NCI-H187 (cell line): ENCODE measurements around the gene CBX3.
"Not testable (repeated sequence)": the region's sequence is repeated elsewhere in the genome, so short reads cannot be mapped to it uniquely, and the experiment has no call there.

Experiments
- DNase-seq, 2 experiments: peaks; one replicate each; lab custom pipeline; 2025; lab: John Stamatoyannopoulos, UW

Gene CBX3

DNA sequence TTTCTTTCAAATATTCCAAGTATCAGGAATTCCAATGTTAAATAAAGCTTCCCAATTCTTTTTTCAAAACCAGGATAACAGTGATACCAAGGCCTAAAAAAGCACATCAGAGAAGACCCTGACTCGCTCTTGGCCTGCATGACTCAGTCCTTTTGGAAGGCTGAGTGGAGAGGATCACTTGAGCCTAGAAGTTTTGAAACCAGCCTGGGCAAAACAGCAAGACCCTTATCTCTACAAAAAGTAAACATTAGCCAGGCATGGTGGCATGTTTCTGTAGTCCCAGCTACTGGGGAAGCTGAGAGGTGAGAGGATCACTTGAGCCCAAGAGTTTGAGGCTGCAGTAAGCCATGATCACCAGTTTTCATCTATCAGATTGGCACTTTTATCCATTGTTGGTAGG lies 30.9 kb upstream of the CBX3 start:
- no peak for DNase-seq

DNA sequence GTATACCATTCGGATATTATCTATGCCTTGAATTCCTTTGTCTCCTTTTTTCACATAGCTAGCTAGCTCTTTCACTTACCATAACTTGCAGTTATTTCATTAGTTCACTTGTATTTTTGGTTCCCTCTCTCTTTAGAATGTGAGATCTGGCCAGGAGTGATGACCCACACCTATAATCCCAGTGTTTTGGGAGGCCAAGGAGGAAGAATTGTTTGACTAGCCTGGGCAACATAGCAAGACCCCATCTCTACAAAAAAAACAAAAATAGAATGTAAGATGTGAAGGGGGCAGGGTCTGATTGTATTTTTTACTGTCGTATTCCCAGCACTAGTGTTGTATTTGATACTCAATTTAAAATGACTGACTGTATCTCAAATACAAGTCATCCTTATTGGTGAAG lies 29.9 kb upstream of the CBX3 start:
- no peak for DNase-seq

DNA sequence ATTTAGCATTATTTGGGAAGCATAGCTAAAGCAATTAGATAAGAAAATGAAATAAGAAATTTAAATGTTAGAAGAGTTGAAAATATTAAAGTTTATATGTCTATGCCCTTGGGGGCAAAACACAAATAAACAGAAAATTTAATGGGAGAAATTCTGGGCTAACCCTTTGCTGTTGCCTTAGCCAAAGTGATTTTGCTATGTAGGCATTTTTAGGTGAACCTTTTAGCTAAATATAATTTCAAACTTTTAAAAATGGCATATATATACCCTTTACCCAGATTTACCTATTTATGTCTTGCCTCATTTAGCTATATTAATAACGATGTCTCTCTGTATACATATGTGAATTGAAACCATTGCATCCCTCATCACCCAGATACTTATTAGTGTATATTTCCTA lies 29.5 kb upstream of the CBX3 start:
- no peak for DNase-seq

DNA sequence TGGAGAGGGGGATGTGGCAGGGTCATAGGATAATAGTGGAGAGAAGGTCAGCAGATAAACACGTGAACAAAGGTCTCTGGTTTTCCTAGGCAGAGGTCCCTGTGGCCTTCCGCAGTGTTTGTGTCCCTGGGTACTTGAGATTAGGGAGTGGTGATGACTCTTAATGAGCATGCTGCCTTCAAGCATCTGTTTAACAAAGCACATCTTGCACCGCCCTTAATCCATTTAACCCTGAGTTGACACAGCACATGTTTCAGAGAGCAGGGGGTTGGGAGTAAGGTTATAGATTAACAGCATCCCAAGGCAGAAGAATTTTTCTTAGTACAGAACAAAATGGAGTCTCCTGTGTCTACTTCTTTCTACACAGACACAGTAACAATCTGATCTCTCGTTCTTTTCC lies 25.6 kb upstream of the CBX3 start:
- not testable (repeated sequence) for DNase-seq

DNA sequence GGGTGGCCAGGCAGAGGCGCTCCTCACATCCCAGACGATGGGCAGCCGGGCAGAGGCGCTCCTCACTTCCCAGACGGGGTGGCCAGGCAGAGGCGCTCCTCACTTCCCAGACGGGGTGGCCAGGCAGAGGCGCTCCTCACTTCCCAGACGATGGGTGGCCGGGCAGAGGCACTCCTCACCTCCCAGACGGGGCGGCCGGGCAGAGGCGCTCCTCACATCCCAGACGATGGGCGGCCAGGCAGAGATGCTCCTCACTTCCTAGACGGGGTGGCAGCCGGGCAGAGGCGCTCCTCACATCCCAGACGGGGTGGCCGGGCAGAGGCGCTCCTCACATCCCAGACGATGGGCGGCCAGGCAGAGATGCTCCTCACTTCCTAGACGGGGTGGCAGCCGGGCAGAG lies 24.8 kb upstream of the CBX3 start:
- not testable (repeated sequence) for DNase-seq

DNA sequence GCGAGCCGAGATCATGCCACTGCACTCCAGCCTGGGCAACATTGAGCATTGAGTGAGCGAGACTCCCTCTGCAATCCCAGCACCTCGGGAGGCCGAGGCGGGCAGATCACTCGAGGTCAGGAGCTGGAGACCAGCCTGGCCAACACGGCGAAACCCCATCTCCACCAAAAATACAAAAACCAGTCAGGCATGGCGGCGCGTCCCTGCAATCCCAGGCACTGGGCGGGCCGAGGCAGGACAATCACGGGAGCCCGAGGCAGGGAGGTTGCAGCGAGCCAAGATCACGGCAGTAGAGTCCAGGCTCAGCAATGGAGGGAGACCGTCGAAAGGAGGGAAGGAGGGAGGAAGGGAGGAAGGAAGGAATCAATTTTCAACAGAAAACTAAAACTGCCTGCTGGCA lies 24.3 kb upstream of the CBX3 start:
- DNase-seq = not testable (repeated sequence)

DNA sequence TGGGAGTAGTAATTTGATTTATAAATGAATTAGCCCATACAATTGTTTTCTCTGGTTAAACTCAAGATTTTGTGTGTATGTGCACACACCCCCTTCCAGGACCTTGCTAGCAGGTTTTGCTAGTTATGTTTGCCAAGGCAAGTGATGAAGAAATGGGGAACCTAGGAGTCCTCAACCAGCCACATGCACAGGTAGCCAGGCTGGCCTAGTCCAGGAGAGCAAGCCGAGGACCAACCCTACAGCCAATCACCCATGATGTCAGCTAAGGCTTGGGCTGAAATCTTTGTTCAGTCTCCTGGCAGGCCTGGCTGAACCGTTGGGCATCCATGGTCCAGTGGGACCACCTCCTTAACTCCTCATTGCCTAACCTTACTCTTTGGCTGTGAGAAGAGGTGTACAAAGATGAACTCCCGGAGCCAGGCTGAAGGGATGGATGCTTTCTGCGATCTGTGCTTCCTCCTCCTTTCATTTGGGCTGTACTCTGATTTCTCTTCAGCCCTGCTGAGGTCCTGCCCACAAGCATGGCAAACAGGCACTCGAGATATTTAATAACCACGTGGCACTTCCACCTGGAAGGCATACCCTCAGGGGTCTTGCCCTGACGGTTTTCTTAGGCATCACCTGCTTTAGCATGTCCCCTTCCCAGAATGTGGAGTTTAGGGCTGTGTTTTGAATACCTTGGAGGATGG lies 23.1 kb upstream of the CBX3 start:
- DNase-seq = no peak

DNA sequence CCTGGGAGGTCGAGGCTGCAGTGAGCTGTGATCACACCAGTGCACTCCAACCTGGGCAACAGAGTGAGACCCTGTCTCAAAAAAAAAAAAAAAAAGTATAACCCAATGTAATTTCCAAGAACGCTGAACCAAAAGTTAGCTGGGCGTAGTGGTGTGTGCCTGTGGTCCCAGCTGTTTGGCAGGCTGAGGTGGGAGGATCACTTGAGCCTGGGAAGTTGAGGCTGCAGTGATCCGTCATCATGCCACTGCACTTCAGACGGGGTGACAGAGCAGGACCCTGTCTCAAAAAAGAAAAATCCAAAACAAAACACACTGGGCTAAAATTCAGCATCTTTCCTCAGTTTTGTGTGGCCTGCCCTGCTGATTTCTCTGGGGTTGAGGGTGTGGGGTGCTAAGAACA lies 22.1 kb upstream of the CBX3 start:
- no peak for DNase-seq

DNA sequence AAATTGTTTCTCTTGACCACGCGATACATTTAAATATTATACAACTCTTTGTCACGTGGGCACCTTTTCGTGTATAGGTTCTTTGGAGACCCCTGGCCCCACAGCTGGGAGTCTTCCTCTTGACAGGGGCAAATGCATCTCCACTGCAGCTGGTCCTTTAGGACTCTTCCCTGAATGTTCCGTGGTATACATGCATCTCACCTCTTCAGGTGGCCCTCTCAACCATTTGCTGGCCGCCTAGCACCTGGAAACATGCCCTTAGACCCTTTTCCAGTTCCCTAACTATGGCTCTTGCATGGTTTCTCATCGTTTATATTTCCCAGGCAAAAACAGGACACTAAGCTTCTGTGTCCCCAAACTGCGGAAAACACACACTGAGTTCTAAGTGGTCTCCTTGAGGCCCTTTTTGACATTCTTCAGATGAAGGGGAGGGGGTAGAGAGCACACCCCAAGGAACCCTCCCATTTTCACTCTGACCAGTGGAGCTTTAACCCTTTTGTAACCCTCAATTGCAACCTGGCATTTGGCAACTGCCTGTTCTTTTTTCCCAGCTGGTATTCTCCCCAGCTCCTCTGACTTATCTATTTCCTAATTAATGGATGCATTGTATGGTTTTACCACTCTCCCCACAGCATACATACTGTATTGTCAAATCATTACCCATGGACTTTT lies 21.6 kb upstream of the CBX3 start:
- DNase-seq = no peak

DNA sequence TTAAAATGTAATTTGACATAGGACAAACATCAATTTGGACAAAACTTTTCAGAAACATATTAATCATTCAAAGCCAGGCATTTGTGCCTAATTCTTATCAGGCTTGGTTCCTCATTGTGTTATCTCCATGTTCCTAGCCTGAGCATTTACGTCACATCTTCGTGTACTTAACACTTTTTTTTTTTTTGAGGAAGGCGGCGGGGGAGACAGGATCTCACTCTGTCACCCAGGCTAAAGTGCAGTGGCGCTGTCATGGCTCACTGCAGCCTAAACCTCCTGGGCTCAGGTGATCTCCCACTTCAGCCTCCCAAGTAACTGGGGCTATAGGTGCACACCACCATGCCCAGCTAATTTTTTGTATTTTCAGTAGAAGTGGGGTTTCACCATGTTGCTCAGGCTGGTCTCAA lies 20.8 kb upstream of the CBX3 start:
- DNase-seq = no peak

DNA sequence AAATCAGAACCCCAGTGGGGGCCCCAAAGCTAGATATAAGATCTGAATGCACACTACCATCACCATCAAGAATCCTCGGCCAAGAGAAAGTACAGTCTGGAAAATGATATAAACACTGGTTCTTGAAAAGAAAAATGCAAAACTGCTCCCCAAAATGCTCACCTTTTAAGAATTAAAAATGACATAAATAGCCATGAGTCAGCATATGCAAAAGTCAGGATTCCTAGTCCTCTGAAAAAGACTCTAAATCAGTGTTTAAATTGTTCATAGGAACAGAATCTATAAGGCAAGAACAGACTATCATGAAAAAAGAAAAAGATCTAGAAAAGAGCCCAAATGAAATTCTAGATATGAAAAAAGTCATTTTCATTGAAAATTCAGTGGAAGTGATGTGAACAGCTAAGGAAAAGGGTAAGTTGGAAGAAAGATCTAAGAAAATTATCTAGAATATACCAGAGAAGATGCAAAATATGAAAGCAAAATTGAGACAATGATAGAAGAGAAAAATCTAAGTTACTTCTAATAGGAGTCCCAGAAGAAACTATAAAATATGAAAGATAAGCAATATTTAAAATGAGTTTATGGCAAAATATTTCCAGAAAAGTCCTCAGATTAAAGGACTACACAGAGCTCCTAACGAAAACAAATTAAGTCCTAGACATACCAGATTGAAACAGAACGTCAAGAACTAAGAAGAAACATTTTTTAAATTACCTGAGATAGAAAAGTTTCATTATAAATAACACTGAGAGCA lies 19.9 kb upstream of the CBX3 start:
- DNase-seq = no peak

DNA sequence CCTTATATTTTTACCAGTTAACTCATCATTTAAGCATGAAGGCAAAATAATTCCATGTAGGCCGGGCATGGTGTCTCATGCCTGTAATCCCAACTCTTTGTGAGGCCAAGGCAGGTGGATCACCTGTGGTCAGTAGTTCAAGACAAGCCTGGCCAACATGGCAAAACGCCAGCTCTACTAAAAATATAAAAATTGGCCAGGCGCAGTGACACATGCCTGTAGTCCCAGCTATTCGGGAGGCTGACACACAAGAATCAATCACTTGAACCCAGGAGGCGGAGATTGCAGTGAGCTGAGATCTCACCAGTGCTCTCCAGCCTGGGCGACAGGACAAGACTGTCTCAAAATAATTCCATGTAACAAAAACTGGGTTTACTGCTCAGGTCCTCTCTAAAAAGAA lies 19.3 kb upstream of the CBX3 start:
- DNase-seq = no peak

DNA sequence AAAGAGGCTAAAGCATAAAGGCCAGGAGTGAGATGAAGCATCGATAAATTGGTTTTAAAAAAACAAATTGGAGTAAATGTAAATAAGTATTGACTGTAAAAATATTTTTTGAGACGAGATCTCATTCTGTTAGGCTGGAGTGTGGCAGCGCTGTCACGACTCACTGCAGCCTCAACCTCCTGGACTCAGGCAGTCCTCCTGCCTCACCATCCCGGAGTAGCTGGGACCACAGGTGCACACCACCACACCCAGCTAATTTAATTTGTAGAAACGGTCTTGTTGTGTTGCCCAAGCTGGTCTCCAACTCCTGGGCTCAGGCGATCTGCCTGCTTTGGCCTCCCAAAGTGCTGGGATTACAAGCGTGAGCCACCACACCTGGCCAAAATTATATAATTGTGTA lies 18.8 kb upstream of the CBX3 start:
- DNase-seq = no peak

DNA sequence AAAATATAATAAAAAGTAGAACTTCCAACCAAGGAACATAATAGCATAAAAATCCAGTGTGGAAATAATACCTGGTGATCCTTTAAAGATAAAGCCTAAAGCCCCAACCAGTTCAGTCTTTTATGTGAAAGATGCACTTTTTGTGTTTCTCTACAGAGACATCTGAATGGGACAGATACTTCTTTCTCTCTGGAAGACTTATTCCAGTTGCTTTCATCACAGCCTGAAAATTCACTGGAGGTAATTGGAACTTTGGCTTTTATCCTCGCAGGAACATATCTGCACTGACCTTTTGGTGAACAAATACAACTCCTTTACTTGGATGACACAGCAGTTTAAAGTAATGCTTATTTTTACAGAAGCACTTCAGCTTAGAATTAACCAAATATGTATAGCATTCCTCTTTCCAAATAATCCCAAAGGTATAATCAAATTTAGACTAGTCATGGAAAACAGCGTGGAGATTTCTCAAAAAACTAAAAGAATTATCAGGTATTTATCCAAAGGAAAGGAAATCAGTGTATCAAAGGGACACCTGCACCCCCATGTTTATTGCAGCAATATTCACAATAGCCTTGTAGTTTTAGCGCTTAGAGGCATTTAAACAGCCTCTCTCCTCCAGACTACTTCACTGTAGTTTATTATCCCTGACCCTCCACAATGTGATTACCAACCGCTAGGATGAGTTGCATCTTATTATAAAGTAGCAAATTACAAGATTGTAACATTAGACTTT lies 17.8 kb upstream of the CBX3 start:
- no peak for DNase-seq

DNA sequence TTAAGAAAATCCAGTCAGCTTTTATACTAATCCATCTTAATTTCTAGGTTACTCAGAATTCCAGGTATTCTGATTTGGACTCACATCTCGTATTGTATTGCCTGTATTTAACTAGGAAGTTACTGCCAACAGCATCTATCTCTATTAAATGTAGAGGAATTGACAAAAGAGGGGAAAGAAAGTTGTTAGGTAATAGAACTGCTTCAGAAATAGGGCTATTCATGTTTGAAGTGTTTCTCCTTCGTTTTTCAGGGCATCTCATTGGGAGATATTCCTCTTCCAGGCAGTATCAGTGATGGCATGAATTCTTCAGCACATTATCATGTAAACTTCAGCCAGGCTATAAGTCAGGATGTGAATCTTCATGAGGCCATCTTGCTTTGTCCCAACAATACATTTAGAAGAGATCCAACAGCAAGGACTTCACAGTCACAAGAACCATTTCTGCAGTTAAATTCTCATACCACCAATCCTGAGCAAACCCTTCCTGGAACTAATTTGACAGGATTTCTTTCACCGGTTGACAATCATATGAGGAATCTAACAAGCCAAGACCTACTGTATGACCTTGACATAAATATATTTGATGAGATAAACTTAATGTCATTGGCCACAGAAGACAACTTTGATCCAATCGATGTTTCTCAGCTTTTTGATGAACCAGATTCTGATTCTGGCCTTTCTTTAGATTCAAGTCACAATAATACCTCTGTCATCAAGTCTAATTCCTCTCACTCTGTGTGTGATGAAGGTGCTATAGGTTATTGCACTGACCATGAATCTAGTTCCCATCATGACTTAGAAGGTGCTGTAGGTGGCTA lies 17.1 kb upstream of the CBX3 start:
- not testable (repeated sequence) for DNase-seq

DNA sequence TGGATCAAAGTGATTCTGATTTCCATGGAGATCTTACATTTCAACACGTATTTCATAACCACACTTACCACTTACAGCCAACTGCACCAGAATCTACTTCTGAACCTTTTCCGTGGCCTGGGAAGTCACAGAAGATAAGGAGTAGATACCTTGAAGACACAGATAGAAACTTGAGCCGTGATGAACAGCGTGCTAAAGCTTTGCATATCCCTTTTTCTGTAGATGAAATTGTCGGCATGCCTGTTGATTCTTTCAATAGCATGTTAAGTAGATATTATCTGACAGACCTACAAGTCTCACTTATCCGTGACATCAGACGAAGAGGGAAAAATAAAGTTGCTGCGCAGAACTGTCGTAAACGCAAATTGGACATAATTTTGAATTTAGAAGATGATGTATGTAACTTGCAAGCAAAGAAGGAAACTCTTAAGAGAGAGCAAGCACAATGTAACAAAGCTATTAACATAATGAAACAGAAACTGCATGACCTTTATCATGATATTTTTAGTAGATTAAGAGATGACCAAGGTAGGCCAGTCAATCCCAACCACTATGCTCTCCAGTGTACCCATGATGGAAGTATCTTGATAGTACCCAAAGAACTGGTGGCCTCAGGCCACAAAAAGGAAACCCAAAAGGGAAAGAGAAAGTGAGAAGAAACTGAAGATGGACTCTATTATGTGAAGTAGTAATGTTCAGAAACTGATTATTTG lies 16.3 kb upstream of the CBX3 start:
- no peak for DNase-seq

DNA sequence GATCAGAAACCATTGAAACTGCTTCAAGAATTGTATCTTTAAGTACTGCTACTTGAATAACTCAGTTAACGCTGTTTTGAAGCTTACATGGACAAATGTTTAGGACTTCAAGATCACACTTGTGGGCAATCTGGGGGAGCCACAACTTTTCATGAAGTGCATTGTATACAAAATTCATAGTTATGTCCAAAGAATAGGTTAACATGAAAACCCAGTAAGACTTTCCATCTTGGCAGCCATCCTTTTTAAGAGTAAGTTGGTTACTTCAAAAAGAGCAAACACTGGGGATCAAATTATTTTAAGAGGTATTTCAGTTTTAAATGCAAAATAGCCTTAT lies 15.7 kb upstream of the CBX3 start:
- DNase-seq = no peak

DNA sequence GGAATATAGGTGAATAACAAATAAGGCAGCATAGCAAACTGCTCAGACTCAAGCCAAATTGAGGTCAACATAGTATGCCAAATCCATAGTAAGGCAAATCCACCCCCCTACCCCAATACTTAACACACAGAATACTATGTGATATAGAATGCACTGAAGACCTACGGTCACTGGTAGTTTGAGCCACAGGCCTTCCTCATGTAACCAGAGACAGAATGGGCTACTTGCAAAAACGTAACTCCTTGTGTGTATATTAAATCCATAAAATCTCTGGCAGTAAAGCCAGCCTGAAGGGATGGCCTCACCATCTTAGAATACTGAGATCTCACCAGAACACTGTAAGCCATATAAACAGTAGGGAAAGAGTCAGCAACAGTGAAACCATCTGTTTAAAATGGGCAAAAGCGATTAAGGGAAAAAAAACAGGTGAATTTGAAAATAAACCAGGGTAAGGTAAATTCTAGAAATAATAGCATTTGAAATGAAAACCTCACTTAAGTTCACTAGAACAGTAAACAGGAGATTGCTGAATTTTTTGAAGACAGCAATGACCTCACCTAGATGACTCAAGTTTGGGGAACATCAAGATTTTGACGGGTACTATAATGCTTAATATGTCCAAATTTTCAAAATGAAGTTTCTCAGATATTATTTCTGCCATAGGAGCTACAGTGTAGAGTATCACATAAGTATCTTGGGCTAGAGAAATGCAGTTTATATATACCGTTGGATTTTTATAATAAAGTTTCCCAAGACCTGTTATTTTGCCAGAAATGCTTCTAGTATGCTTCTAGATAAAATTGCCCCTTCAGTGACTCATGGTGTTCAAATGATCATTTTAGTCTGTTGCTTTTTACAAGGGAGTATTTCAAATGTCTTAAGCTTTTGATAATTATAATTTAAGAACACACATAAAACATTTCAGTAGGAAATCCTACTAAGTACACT lies 14.9 kb upstream of the CBX3 start:
- no peak for DNase-seq

DNA sequence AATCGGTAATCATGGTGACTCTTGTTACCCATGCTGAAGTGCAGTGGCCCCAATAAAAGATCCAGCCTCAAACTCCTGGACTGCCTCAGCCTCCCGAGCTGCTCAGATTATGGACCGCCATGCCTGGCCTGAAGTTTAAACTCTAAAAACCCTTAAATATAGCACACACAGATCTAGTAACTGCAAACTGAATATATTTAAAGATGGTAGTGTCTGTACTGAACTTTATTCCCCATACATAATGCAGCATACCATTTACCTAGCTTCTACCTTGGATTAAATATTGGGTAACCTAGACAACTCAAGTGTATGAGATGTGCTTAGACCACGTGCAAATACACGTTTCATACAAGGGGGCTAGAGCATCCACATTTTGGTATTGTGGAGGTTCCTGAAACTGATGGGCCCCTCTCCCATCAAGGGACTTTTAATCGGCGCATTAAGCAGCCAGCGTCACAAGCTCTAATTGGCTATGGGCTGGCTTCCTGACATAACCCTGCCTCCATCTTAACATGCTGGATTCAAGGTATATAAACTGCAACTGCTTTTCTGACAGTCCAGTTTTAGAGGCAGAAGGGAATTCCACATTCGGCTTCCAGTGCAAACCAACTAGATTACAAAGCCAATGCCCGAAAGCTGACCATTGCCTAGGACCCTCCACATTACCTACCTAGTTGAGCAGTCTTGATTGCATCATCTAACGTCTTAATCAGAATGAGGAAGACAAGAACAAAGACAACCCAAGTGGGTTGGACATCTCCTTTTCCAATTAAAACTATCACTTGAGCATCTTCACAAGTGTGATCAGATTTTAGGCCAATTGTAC lies 14.0 kb upstream of the CBX3 start:
- DNase-seq = no peak
